RWPE2 (cell line): ENCODE measurements around the gene APIP.

Experiments
- ATAC-seq: fragments of 200-7000 bp; cut with Tn5 transposase; 3 replicates; pipeline ENCODE4 v1.9.1; 2021; ENCODE audit warnings: low read depth
- DNase-seq: peaks from one replicate; pipeline ENCODE4 v3.0.0-alpha.2; 2020; ENCODE audit warnings: low spot score
- H3K27ac ChIP-seq: fragments of 450-650 bp; 2 replicates; pipeline ENCODE4 v1.5.1; 2017; ENCODE audit warnings: mild to moderate bottlenecking; ENCODE audit not compliant: poor library complexity, severe bottlenecking
- H3K27me3 ChIP-seq: fragments of 250-450 bp; sonication (Bioruptor Pico); 2 replicates; pipeline ENCODE4 v1.5.1; 2021; ENCODE audit warnings: mild to moderate bottlenecking, moderate library complexity; ENCODE audit not compliant: insufficient read depth, poor library complexity, severe bottlenecking
- H3K36me3 ChIP-seq: fragments of 250-450 bp; sonication (Bioruptor Pico); 2 replicates; pipeline ENCODE4 v1.5.1; 2020; ENCODE audit warnings: low read depth, mild to moderate bottlenecking, moderate library complexity
- H3K4me1 ChIP-seq: fragments of 250-450 bp; sonication (Bioruptor Pico); 2 replicates; pipeline ENCODE4 v1.5.1; 2021; ENCODE audit warnings: mild to moderate bottlenecking, moderate library complexity; ENCODE audit not compliant: insufficient read depth, poor library complexity, severe bottlenecking
- H3K4me3 ChIP-seq: fragments of 250-450 bp; sonication (Bioruptor Pico); 2 replicates; pipeline ENCODE4 v1.5.1; 2021; ENCODE audit warnings: mild to moderate bottlenecking, moderate library complexity; ENCODE audit not compliant: severe bottlenecking
- H3K9me3 ChIP-seq: fragments of 250-450 bp; sonication (Bioruptor Pico); 2 replicates; pipeline ENCODE4 v1.5.1; 2021; ENCODE audit warnings: mild to moderate bottlenecking, moderate library complexity; ENCODE audit not compliant: severe bottlenecking
- CTCF ChIP-seq: fragments of 450-650 bp; IDR thresholded peaks from one replicate; pipeline ENCODE4 v1.5.1; 2017; ENCODE audit warnings: mild to moderate bottlenecking, moderate library complexity; ENCODE audit not compliant: poor library complexity, severe bottlenecking

The APIP gene

DNA sequence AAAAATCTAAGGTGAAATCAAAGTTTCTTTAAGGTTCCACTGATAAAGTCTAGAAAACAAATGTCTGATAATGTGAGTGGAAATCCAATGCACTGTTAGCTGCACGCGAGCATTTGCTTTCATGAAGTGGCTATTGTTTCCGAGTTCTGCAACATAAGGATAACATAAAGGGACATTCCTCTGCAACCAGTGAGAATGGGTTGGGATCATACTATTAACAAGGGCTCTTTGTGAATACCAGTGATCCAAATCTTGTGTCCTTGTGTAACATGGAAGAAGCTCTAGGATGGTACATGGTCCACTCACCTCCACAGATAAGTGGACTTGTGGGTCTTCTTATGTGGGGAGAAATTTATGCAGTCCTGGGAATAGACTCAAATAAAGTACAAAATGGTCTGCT, 24.6 kb downstream of the APIP start:
- H3K27me3 ChIP-seq: no peaks in the 10 kb centered on the region
- DNase-seq (no peak), ATAC-seq (no peak)
- H3K9me3 ChIP-seq: peaks cover 2% of the 10 kb centered on the region
- H3K27ac ChIP-seq: no peak overlapping the region
- no peak overlapping the region for H3K4me3 ChIP-seq
- TF ChIP-seq CTCF: no peak
- H3K4me1 ChIP-seq: no peaks in the 10 kb centered on the region
- peaks cover 4% of the 10 kb centered on the region; the same call in 1 of the 2 replicates for H3K36me3 ChIP-seq

GRCh38 chr11:34890812-34891211, 25.4 kb downstream of the APIP start:
- Histone ChIP-seq H3K36me3 (peaks cover 4% of the 10 kb centered on the region; the same call in 1 of the 2 replicates), H3K27ac (no peak overlapping the region), H3K4me3 (no peak overlapping the region), H3K4me1 (no peaks in the 10 kb centered on the region), H3K27me3 (no peaks in the 10 kb centered on the region), H3K9me3 (peaks cover 2% of the 10 kb centered on the region)
- ATAC-seq: no peak
- no peak for DNase-seq
- TF ChIP-seq CTCF: peak; percentile 51

GRCh38 chr11:34890089-34890488, 26.1 kb downstream of the APIP start:
- H3K9me3 ChIP-seq: no peaks in the 10 kb centered on the region
- no peaks in the 10 kb centered on the region for H3K27me3 ChIP-seq
- DNase-seq (no peak), ATAC-seq (no peak)
- peak; percentile 61 for TF ChIP-seq CTCF
- H3K4me3 ChIP-seq: no peak overlapping the region
- H3K4me1 ChIP-seq: no peaks in the 10 kb centered on the region
- H3K27ac ChIP-seq: no peak overlapping the region
- peaks cover 4% of the 10 kb centered on the region; the same call in 1 of the 2 replicates for H3K36me3 ChIP-seq

DNA sequence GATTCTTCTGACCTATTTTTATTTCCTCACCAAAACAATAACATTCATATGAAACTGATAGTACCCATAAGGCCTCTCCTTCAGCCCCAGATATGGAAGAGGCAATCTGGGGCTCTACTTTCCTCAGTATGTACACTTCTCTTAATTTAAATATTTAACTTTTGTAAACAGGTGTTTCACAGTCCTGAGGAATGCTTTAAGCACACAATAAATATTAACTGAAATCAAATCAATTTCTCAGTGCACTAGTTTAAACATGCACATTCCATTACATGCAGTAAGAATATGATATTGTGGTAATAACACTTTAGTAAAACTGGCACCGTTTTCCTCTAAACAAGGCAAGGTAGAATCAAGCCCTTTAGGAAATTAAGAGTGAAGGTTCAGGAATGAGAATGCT, 28.9 kb downstream of the APIP start:
- DNase-seq (no peak), ATAC-seq (no peak)
- peaks cover 20% of the 10 kb centered on the region for H3K36me3 ChIP-seq
- no peaks in the 10 kb centered on the region for H3K9me3 ChIP-seq
- no peak for TF ChIP-seq CTCF
- H3K27ac ChIP-seq: no peak overlapping the region
- H3K4me1 ChIP-seq: no peaks in the 10 kb centered on the region
- H3K27me3 ChIP-seq: no peaks in the 10 kb centered on the region
- no peak overlapping the region for H3K4me3 ChIP-seq

DNA sequence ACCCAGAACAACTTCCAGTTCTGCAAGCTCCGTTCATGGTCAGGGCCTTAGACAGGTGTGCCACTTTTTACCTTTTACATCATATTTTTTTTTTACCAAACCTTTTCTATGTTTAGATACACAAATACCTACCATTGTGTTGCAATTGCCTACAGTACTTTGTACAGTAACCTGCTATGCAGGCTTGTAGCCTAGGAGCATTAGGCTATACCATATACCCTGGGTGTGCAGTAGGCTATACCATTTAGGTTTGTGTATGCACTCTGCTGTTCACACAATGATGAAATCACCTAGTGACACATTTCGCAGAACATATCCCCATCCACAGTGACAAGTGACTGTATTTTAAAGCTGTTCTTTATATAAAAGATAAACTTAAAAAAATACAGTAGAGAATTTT, 29.6 kb downstream of the APIP start:
- H3K4me3 ChIP-seq: no peak overlapping the region
- H3K27ac ChIP-seq: no peak overlapping the region
- no peak for ATAC-seq
- peaks cover 23% of the 10 kb centered on the region for H3K36me3 ChIP-seq
- no peaks in the 10 kb centered on the region for H3K27me3 ChIP-seq
- no peaks in the 10 kb centered on the region for H3K9me3 ChIP-seq
- no peak for TF ChIP-seq CTCF
- no peaks in the 10 kb centered on the region for H3K4me1 ChIP-seq
- DNase-seq: no peak
